PC-3 (cell line): Measurements from ENCODE around the gene GBE1. TPM values are rescaled to one million over a fixed set of nuclear protein-coding genes. Genes with fewer than 3 reads are reported as not detected.

Experiments used
- ATAC-seq: fragments of 200-7000 bp; cut with Tn5 transposase; 2 replicates; pipeline ENCODE4 v1.9.1; 2020; ENCODE audit warnings: mild to moderate bottlenecking, moderate library complexity
- BruUV-seq: library from RNA; stranded (reverse); fragments of 400-500 nt; replicated peaks from 2 replicates; lab custom pipeline; 2021; lab: Mats Ljungman, UMichigan
- CTCF ChIA-PET: fragments of 300-600 bp; sonication (Branson Sonifier 250); formaldehyde crosslinking; loops from one replicate; lab custom pipeline; 2022; ENCODE audit warnings: antibody characterized with exemption; lab: Charles Lee
- POLR2A ChIA-PET: fragments of 300-600 bp; sonication (Branson Sonifier 250); formaldehyde crosslinking; loops from one replicate; lab custom pipeline; 2022; ENCODE audit warnings: antibody characterized with exemption; ENCODE audit not compliant: unreplicated experiment; lab: Charles Lee
- DNase-seq: peaks from one replicate; pipeline ENCODE4 v3.0.0-alpha.2; 2015
- H2AFZ ChIP-seq: fragments of 300-600 bp; sonication (generic); 2 replicates; pipeline ENCODE4 v1.6.0; 2016; ENCODE audit warnings: antibody characterized with exemption, low read length
- H3F3A ChIP-seq: fragments of 300-600 bp; sonication (generic); one replicate; pipeline ENCODE4 v1.6.0; 2017; ENCODE audit warnings: antibody characterized with exemption, low read length, control low read depth, mild to moderate bottlenecking; ENCODE audit not compliant: unreplicated experiment
- H3K27ac ChIP-seq: fragments of 300-600 bp; sonication (generic); 2 replicates; pipeline ENCODE4 v1.5.1; 2016; ENCODE audit warnings: mild to moderate bottlenecking, low read length
- H3K27me3 ChIP-seq: fragments of 300-600 bp; sonication (generic); 2 replicates; pipeline ENCODE4 v1.6.1; 2016; ENCODE audit warnings: low read length, mixed read lengths
- H3K36me3 ChIP-seq: fragments of 300-600 bp; sonication (generic); 2 replicates; pipeline ENCODE4 v1.6.1; 2016; ENCODE audit warnings: low read depth, mixed run types, low read length, mixed read lengths
- H3K4me1 ChIP-seq: fragments of 300-600 bp; sonication (generic); 2 replicates; pipeline ENCODE4 v1.5.1; 2016; ENCODE audit warnings: low read length; ENCODE audit not compliant: insufficient read depth
- H3K4me2 ChIP-seq: fragments of 300-600 bp; sonication (generic); 2 replicates; pipeline ENCODE4 v1.6.0; 2016; ENCODE audit warnings: low read length
- H3K4me3 ChIP-seq: fragments of 300-600 bp; sonication (generic); 2 replicates; pipeline ENCODE4 v1.5.1; 2016; ENCODE audit warnings: mild to moderate bottlenecking, low read length, mixed read lengths
- H3K79me2 ChIP-seq: fragments of 300-600 bp; sonication (generic); 2 replicates; pipeline ENCODE4 v1.6.1; 2017; ENCODE audit warnings: low read length, mixed read lengths
- H3K9ac ChIP-seq: fragments of 300-600 bp; sonication (generic); 2 replicates; pipeline ENCODE4 v1.6.0; 2016; ENCODE audit warnings: mild to moderate bottlenecking, low read length
- H3K9me2 ChIP-seq: fragments of 300-600 bp; sonication (generic); replicated peaks from 2 replicates; pipeline ENCODE4 v1.6.1; 2016; ENCODE audit warnings: mixed run types, low read length, mixed read lengths
- H3K9me3 ChIP-seq: fragments of 300-600 bp; sonication (generic); 2 replicates; pipeline ENCODE4 v1.6.1; 2016; ENCODE audit warnings: low read length, mixed read lengths
- H4K20me1 ChIP-seq: fragments of 300-600 bp; sonication (generic); 2 replicates; pipeline ENCODE4 v1.6.1; 2016; ENCODE audit warnings: low read length, mixed read lengths
- CTCF ChIP-seq: fragments of 300-600 bp; sonication (generic); conservative IDR thresholded peaks from 2 replicates; pipeline ENCODE4 v1.5.1; 2017; ENCODE audit warnings: antibody characterized with exemption, low read depth, mild to moderate bottlenecking, low read length
- EZH2 ChIP-seq: fragments of 300-600 bp; sonication (generic); IDR thresholded peaks from one replicate; pipeline ENCODE4 v1.6.1; 2017; ENCODE audit warnings: antibody characterized with exemption, mild to moderate bottlenecking, low read length; ENCODE audit not compliant: unreplicated experiment
- EZH2phosphoT487 ChIP-seq: fragments of 300-600 bp; sonication (generic); IDR thresholded peaks from 2 replicates; pipeline ENCODE4 v1.6.1; 2018; ENCODE audit warnings: mild to moderate bottlenecking, antibody characterized with exemption, low read length, borderline replicate concordance
- intact Hi-C: fragments of 100-400 bp; cut with micrococcal nuclease; formaldehyde crosslinking; loops from 2 replicates; pipeline ENCODE4 v1.9.0; 2023
- total RNA-seq: library from RNA; depleted of rRNA; stranded (reverse); fragments of >200 nt; gene quantifications from 2 replicates; pipeline ENCODE4 v1.2.3, GENCODE V29; 2014

GBE1 gene
- total RNA-seq, 1 experiment from 2014 or later = 57.7 TPM

DNA sequence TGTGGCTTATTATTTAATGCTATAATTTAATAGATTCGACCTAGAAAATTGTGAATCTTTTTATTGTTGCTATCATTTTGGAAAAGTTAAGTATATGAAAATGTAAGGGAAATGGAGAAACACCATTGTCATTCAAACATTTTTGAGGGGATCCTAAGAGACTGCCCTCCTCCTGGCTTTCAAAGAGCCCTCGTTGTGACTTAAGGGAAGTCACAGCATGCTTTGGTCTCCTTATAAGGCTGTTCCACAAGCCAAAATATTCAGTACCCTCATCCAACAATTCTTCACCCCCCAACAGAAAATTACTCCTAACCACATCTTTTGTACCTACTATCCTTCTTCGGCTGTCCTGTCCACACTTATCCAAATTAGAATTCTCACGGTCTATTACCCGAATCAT is 140.2 kb downstream of the GBE1 start:
- Histone ChIP-seq H3K4me1 (no peaks in the 10 kb centered on the region), H3K4me3 (no peak overlapping the region), H3K9me2 (no peaks in the 10 kb centered on the region), H3K4me2 (no peak overlapping the region), H3K9me3 (no peaks in the 10 kb centered on the region), H3K36me3 (no peaks in the 10 kb centered on the region), H4K20me1 (no peaks in the 10 kb centered on the region), H3F3A (no peaks in the 10 kb centered on the region), H3K9ac (no peak overlapping the region), H3K27ac (no peak overlapping the region), H2AFZ (no peak overlapping the region), H3K79me2 (no peaks in the 10 kb centered on the region), H3K27me3 (no peaks in the 10 kb centered on the region)
- TF ChIP-seq CTCF (no peak), EZH2phosphoT487 (no peak), EZH2 (no peak)
- BruUV-seq = no TSS peak
- CTCF ChIA-PET = no interaction called here
- intact Hi-C loops = no loop called here
- ATAC-seq (no peak), DNase-seq (no peak)
- POLR2A ChIA-PET = no interaction called here

- Histone ChIP-seq H3K9ac (no peak overlapping the region), H2AFZ (no peak overlapping the region), H3K79me2 (no peaks in the 10 kb centered on the region), H3K4me1 (no peaks in the 10 kb centered on the region), H3K4me2 (no peak overlapping the region), H3K27me3 (no peaks in the 10 kb centered on the region), H3K36me3 (no peaks in the 10 kb centered on the region), H3F3A (no peaks in the 10 kb centered on the region), H3K9me2 (no peaks in the 10 kb centered on the region), H4K20me1 (no peaks in the 10 kb centered on the region), H3K4me3 (no peak overlapping the region), H3K27ac (no peak overlapping the region), H3K9me3 (no peaks in the 10 kb centered on the region)
- TF ChIP-seq EZH2phosphoT487 (no peak), CTCF (no peak), EZH2 (no peak)
- ChIA-PET POLR2A (no interaction called here), CTCF (no interaction called here)
- intact Hi-C loops = no loop called here
- DNase-seq = no peak
- BruUV-seq = no TSS peak
- ATAC-seq = no peak
These were observed 140.6 kb downstream of the GBE1 start for GRCh38 chr3:81620849-81621248.

DNA sequence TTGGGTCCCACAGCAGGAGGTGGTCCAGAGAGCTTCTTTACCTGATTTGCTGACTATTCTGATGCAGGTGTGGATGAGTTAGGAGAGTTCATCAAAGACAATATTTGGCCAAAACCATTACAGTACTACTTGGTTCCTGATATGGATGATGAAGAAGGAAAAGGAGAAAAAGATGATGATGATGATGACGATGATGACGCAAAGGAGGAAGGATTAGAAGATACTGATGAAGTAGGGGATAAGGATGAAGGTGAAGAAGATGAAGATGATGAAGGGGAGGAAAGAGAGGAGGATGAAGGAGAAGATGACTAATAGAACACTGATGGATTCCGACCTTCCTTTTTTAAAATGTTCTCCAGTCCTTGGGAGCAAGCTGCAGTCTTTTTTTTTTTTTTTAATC is 148.7 kb downstream of the GBE1 start:
- Histone ChIP-seq H3K4me2 (no peak overlapping the region), H3K9me2 (no peaks in the 10 kb centered on the region), H2AFZ (no peak overlapping the region), H3K9ac (no peak overlapping the region), H3K36me3 (no peaks in the 10 kb centered on the region; the same call in 1 of the 2 replicates), H3K27ac (no peak overlapping the region), H4K20me1 (no peaks in the 10 kb centered on the region), H3K4me3 (no peak overlapping the region), H3F3A (no peaks in the 10 kb centered on the region), H3K79me2 (no peaks in the 10 kb centered on the region), H3K4me1 (peaks cover 15% of the 10 kb centered on the region; the same call in 1 of the 2 replicates), H3K9me3 (no peaks in the 10 kb centered on the region), H3K27me3 (no peaks in the 10 kb centered on the region)
- TF ChIP-seq CTCF = no peak
- intact Hi-C loops = no loop called here
- no TSS peak for BruUV-seq
- ChIA-PET CTCF (no interaction called here), POLR2A (no interaction called here)
- ATAC-seq (no peak), DNase-seq (no peak)
